Stimulated activated CD8-positive, alpha-beta memory T cell treated with anti-CD3 and anti-CD28 coated beads, Interleukin-2, amount 100 ng/mL, for 48 hours (primary cell): ENCODE results near the gene CEACAM8.
"Not testable (repeated sequence)": the region's sequence is repeated elsewhere in the genome, so short reads cannot be mapped to it uniquely, and the experiment has no call there.

Experiments
- DNase-seq, 2 donors: peaks; one replicate each; pipeline ENCODE4 v3.0.0-alpha.2; 2020; ENCODE audit warnings: low read depth in 2 of 2

CEACAM8 gene

DNA sequence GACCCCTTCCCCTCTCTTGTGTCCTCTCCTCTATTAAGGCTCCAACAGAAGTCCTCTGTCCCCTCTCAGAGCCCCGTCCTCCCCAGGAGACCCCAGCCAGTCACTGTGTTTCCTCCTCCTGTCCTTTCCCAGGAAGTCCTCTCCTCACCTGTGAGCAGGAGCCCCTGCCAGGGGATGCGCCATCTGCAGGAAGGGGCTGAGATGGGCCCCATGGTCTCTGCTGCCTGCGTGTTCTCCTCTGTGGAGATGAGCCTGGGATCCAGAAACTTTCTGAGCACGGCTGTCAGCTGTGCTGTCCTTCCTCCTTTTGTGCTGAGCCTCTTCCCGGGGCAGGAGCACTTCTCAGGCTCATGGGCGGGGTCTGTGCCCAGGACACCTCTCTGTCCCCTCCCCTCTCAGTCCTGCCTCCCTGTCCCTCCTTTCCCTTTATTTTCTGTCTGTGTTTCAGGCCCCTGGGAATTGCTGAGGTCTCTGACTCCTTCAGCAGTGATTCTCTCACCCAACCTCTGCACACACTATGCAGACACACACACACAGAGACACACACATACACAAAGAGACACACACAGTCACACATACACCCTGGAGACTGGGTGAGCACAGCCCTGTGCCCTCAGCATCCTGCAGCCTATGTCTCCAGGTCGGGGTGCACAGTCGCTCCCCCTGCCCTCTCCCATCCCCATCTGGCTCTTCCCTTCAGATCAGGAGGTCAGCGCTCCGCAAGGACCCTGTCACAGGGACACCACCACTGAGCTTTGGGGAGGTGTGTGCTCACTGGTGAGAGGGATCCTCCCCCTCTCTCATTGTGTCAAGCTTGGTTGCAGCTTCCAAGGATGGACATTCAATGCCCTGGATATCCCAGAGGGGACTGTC lies at the start of gene CEACAM8:
TSS of gene CEACAM8 (minus strand) at position 308 of the 873 bp plus-strand sequence. CDS start at position 212, 96 bp downstream.
- no peak for DNase-seq

DNA sequence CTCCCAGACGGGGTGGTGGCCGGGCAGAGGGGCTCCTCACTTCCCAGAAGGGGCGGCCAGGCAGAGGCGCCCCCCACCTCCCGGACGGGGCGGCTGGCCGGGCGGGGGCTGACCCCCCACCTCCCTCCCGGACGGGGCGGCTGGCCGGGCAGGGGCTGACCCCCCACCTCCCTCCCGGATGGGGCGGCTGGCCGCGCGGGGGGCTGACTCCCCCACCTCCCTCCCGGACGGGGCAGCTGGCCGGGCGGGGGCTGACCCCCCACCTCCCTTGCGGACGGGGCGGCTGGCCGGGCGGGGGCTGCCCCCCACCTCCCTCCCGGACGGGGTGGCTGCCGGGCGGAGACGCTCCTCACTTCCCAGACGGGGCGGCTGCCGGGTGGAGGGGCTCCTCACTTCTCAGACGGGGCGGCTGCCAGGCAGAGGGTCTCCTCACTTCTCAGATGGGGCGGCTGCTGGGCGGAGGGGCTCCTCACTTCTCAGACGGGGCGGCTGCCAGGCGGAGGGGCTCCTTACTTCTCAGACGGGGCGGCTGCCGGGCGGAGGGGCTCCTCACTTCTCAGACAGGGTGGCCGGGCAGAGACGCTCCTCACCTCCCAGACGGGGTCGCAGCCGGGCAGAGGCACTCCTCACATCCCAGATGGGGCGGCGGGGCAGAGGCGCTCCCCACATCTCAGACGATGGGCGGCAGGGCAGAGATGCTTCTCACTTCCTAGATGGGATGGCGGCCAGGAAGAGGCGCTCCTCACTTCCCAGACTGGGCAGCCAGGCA lies 44.8 kb upstream of the CEACAM8 start:
- DNase-seq: not testable (repeated sequence)

DNA sequence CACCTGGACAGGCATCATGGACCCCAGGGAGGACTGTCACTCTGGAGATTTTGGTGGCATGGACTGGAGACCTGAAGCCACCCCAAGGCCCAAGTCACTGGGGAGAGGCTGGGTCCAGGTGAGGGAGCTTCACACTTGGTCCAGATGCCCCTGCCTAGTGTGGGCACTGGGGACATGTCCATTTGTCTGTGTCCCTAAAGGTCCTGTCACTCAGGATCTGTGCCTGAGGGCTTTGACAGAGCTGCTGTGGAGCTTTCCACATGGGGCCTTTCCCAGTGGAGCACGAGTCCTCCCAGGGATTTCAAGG lies 40.5 kb upstream of the CEACAM8 start:
- DNase-seq: no peak

DNA sequence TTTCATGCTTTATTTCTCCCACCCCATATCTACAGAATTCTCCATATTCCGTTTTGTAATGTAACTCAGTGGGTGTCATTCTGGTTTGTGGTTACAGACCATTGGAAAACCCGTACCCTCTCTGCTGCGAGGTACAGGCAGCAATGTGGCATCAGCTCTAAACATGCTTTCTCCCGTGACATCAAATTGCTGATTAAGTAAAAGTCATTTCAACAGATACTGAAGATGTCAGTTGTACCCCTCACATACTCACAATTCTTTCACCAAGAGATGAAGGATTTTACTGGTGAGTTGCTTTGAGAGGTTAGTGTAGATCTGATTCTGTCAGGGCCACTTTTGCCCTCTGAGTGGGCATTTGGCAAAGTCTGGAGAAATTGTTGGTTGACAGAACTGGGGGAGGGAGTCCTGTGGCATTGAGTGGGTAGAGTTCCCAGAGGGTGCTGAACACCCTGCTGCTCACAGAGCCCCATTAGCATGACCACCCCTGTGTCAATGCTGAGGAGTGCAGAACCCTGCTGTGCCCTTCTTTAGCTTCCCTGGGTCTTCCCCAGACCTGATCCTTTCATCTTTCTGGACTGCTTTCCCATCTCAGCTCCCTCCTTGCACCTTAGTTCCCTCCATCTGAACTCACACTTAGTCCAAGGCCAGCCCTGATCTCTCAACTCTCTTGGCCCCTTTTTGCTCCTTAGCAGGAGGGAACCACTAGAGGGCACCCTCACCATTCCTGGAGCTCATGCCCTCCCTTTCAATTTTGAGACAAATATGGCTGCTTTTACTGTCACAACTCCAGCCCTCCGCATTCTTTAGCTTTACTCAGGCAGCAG lies 39.9 kb upstream of the CEACAM8 start:
- peak in 1 of 2 donors; percentile 38 for DNase-seq

DNA sequence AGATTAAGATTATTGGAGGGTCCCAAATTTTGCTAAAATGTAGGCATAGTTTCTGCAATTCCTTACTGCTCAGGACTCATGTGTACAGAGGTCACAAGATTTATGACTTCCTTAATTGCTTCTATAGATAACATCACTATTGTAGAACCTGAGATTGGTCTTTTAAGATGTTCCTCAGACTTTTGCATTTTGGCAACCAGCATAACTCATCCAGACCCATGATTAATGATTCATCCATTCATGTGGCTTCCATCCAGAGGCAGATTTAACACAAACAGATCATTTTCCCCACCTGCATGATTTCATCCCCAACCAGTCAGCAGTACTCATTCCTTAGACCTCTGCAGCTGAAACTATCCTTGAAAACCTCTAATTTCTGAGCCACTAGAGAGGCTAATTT lies 34.5 kb upstream of the CEACAM8 start:
- DNase-seq: no peak

DNA sequence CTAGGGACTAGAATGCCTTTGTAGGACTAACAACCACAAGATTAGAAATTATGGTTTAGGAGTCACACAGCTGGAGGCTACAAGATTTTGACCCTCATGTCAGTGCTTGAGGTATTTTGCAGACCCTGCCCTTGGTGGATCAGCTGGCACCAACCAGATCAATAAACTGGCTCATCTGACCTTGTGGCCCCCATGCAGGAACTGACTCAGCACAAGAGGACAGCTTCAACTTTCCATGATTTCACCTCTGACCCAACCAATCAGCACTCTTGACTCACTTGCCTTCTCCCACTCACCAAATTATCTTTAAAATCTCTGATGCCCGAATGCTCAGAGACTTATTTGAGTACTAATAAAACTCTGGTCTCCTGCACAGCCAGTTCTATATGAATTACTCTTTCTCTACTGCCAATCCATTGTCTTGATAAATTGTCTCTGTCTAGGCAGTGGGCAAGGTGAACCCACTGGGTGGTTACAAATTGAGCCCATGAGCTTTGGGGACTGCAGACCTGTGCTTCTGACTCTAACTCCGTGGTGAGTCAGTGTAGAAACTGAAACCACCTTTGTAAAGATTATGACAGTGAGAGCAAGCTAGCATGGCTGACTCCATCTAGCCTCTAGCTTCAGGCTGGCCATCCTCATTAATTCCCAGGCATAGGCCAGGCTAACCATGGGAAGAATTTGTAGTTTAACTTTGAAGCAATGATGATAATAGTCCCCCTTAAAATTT lies 33.9 kb upstream of the CEACAM8 start:
- DNase-seq: peak in 1 of 2 donors; percentile 16

DNA sequence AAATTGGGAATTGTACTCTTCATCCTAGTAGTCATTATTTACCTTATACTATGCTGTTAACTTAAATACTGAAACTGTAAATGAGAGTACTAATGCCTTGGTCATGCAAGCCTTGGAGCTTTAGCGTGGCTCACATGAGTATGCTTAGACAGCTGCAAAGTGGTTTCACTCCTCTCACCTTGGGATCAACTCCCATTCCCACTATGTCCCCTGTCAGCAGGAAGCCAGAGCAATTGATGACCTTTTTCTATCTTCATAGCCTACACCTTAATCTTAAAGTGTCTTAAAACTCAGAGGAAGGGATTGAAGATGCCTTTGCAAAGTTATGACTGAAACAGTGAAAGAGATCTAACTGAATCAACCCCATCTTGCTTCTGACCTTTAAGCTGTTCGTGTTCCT lies 33.2 kb upstream of the CEACAM8 start:
- no peak for DNase-seq

DNA sequence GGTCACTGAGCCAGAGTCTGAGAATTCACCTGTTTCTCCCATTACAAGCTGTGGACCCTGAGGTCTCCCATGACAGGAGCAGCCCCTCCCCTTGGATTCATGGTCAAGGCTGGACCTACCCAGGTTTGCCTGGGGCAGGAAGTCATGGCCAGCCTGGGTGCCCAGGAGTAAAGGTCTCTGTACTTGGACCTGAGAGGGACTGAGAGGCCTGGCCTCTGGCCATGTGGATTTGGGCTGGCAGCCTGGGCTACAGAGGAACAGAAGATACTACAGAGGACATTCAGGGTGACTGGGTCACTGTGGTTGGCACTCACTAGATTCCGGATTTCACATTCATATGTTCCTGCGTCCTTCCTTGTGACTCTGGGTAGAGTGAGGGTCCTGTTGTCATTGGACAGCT lies 31.5 kb upstream of the CEACAM8 start:
- DNase-seq: no peak

DNA sequence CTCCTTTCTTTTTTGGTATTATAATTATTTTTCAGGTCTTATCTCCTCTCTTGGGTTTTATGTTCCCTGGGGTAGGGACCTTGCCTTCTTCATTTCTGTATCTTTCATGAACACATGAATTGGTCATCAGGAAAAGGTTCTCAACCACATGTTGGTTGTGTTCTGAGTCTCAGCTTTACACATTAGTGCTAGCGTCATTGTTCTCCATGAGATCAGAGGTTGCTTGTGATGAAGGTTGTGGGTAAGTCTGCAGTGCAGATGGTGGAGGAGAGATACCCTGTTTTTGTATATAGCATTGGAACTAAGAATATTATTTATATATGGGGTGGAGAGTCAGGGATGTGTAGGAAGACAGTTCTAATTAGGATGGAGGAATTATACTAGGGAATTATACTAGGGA lies 24.5 kb upstream of the CEACAM8 start:
- no peak for DNase-seq

DNA sequence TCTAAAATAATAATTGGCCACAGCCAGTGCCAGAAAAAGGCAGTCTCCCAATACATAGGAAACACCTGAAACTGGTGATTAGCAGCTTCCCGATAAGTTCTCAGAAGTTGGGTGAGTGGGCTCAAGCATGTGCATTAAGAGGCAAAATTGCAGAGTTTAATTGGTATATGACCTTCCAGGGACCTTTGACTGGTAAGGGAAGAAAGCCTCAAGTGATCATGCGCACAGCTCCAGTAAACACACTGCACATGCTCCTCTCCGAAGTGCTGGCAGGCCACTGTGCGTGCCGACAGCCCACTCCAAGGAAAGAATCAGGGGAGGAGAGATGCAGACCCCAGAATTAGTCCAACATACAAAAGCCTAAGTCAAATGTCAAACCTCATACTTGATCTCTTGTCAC lies 18.9 kb upstream of the CEACAM8 start:
- DNase-seq: no peak

DNA sequence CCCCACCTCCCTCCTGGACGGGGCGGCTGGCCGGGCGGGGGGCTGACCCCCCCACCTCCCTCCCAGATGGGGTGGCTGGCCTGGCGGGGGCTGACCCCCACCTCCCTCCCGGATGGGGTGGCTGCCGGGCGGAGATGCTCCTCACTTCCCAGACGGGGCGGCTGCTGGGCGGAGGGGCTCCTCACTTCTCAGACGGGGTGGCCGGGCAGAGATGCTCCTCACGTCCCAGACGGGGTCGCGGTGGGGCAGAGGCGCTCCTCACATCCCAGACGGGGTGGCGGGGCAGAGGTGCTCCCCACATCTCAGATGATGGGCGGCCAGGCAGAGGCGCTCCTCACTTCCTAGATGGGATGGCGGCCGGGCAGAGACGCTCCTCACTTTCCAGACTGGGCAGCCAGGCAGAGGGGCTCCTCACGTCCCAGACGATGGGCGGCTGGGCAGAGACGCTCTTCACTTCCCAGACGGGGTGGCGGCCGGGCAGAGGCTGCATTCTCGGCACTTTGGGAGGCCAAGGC lies 15.7 kb upstream of the CEACAM8 start:
- not testable (repeated sequence) for DNase-seq

DNA sequence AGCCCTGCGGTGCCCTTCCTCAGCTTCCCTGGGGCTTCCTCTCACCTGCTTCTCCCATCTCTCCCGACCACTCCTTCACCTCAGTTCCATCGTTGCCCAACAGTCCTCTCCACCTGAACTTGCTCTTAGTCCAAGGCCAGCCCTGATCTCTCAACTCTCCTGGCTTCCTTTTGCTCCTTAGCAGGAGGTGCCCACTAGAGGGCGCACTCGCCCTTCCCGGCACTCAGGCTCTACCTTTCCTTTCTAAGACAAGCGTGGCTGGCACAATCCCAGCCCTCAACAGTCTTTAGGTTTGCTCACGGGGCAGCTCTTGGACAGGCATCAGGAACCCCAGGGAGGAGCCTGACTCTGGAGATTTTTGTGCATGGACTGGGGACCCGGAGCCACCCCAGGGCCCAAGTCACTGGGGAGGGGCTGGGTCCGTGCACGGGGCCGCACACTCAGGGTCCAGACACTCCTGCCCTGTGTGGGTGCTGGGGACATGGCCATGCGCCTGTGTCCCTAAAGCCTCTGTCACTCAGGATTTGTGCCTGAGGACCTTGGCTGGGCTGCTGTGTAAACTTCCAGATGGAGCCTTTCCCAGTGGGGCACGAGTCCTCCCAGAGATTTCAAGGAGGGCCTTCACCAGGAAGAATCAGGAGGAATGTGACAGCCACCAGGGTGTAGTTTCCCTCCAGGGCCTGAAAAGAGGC lies 12.1 kb upstream of the CEACAM8 start:
- peak; percentile 42 to 56 for DNase-seq

DNA sequence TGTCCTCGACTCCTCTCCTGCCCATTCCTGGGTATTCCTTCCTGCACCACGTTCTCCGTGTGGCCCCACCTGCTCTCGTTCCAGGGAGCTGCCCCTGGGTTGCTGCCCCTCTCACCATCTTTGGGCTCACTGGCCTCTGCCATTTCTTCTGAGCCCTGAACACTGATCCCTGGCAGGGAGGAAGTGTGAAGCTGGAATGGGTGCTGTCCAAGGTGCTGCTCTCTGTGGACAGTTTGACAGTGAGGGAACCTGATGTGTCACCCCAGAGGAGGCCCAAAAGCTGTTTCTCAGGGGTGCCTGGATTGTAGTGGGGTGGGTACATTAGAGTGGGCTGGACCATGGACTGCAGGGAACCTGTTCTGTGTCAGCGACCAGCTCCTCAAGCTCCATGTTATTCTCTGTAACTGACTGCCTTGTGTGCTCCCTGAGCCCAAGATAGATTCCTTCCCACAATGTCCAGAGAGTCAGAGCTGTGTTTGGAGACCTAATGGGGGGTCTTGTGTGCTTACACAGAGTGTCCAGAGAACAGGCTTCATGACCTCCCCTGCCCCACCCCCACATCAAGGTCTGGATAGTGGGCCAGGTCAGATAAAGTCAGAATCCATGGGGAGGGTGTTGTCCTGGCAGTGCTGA lies 7.2 kb upstream of the CEACAM8 start:
- no peak for DNase-seq

DNA sequence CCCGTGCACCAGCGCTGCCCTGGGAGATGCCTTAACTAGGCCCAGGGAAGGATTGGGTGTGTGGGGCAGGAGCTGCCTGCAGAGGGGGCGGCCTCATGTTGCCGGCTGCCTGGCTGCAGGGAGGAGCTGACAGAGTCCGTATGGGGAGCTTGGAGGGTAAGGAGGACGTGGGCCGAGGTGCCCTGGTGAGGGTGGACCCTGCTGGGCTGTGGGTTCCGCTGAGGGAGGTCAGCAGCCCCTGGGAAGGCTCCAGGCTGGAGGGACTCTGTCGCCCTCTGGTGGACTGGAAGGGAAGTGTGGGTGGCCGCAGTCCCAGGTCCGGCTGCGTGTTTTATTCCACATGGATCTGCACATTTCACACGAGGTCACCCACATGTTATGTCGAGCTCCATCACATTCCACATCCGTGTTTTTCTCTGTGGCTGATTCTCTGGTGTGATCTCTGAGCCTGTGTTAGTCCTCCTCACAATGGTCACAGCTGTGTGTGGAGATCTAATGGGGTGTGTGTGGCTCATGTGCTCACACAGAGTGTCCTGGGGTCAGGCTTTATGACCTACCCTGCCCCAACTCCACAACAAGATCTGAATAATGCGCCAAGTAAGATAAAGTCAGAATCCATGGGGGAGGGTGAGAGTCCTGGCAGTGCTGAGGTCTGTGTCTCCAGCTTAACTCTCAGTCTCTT lies 1.8 kb upstream of the CEACAM8 start:
- DNase-seq: peak; percentile 4 to 8

DNA sequence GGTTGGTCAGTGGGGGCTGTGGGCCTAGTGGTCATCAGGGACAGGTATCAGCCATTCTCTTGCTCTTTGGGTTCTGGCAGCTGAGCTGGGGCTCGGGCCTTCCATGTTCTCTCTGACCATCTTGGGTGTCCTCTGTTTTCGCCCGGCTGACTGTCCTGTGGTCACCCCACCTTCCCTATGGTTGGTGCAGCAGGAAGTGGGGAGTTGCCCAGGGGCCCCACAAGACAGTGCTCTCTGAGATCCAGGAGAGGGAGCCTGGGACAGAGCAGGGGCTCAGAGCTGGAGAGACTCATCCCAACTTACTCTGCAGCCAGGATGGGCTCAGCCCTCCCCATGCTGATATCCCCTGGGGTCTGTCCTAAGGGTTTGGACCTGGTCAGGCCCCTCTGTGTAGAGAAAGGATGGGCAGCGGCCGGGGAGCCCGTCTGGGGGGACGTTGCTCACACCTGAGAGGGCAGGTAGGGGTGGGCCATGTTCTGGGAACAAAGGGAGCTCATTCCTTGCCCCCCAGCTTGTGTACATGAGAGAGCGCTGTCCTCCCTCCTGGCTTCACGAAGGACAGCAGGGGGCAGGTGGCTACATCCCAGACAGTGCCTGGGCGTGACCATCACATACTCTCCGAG lies 937 bp upstream of the CEACAM8 start:
- DNase-seq: no peak

DNA sequence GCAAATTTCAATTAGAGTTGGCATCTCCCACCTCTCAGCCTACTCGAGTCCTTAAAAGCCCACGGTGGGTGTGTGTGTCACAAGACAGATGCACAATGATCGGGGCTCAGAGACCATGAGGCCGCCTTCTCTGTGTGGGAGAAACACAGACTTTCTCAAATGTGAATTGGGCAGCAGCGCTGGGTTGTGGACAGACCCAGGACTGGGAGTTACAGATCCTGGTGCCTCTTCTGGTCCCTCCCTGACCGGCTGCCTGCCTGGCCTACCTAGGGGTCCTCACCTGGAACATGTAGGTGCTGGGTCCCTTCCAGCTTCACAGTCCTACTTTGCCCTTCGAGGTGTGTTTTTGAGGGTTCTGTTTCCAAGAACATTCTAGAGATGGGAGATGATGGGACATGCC lies 4.9 kb downstream of the CEACAM8 start:
- DNase-seq: no peak

DNA sequence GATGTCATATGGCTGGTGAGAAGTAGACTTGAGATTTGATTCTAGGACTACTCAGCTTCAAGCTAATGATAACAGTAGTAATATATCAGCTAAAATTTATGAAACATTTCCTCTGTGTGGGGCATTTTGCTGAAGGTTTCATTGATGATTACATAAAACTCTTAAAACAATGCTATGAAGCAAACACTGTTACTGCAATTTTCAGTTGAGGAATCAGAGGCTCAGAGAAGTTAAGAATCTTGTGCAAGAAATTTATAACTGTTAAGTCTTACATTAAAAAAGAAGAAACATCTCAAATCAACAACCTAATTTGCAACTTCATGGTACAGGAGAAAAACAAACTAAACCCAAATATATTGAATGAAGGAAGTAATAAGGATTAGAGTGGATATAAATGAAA lies 10.3 kb downstream of the CEACAM8 start:
- DNase-seq: no peak

DNA sequence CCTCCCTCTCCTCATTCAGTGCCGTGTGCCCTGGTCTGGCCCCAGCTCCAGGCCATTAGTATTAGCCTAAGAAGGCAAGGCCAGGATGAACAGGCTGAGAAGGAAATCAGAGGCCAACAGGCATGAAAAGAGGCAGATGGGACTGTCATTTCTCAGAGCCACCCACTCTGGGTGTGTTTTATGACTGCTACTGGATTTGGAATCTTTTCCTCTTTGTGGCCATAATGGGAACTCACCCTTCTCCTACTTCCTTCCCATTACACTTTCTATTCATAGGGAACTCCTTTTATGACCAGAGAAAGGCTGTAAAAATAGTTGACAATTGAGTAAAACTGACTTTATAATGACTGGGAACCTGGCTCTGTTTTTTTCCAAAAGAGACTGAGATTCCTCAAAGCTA lies 17.7 kb downstream of the CEACAM8 start:
- DNase-seq: no peak

DNA sequence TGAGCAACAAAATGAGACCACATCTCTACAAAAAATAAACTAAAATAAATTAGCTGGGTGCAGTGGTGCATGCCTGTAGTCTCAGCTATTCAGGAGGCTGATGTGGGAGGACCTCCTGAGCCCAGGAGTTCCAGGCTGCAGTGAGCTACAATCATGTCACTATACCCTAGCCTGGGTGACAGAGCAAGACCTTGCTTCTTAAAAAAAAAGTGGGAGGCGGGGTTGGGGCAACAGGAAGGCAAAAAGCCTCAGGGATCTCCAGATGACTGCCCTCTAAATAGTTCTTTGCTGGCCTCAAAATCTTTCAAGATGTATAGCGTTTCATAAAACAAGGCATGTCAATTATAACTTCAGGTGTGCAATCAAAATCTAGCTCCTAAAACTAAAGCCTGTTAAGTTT lies 18.5 kb downstream of the CEACAM8 start:
- no peak for DNase-seq
